ENCODE measurements around the gene DLX4.

The DLX4 gene

DNA sequence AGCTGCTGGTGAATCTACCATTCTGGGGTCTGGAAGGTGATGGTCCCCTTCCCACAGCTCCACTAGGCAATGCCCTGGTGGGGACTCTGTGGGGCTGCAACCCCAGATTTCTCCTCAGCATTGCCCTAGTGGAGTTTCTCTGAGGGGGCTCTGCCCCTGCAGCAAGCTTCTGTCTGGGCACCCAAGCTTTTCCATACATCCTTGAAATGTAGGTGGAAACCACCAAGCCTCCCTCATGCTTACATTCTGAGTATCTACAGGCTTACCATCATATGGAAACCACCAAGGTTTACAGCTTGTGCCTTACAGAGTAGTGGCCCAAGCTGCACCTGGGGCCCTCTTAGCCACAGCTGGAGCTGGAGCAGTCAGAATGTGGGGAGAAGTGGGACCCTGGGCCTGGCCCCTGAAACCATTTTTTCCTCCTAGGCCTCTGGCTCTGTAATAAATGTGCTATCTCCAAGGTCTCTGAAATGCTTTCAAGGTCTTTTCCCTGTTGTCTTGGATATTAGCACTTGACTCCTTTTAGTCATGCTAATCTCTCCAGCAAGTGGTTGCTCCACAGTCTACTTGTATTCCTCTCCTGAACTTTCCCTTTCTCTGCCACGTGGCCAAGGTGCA, 45.6 kb downstream of the DLX4 start:
- DNase-seq (ENCODE audit: low spot score) = no peak

DNA sequence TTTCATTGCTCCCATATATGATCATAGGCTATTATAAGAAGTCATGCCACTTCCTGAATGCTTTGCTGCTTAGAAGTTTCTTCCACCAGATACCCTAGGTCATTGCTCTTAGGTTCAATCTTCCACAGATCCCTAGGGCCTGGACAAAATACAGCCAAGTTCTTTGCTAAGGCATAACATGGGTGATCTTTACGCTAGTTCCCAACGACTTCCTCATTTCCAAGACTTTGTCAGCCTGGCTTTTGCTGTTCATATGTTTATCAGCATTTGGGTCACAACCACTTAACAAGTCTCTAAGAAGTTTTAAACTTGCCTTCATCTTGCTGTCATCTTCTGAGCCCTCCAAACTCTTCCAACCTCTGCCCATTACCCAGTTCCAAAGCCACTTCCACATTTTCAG, 46.2 kb downstream of the DLX4 start:
- no peak for DNase-seq (ENCODE audit: low spot score)

DNA sequence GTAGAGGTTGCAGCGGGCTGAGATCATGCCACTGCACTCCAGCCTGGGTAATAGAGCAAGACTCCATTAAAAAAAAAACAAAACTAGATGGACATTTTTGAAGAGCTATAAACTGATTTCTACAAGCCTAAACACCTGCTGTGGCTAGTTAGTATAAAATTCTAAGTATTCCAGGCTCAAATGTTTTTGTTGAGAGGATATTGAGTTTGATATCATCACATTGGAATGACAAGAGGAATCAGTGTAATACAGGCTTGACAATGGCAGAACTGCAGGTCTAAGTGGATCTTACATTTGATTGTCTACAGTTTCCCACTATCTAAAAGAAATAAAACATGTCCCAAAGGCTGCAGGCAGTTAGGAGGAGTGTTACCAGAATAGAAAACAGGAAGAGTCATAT, 49.9 kb downstream of the DLX4 start:
- no peak for DNase-seq (ENCODE audit: low spot score)

GRCh38 chr17:50020841-50021599, 52.0 kb downstream of the DLX4 start:
- DNase-seq (ENCODE audit: low spot score) = no peak

DNA sequence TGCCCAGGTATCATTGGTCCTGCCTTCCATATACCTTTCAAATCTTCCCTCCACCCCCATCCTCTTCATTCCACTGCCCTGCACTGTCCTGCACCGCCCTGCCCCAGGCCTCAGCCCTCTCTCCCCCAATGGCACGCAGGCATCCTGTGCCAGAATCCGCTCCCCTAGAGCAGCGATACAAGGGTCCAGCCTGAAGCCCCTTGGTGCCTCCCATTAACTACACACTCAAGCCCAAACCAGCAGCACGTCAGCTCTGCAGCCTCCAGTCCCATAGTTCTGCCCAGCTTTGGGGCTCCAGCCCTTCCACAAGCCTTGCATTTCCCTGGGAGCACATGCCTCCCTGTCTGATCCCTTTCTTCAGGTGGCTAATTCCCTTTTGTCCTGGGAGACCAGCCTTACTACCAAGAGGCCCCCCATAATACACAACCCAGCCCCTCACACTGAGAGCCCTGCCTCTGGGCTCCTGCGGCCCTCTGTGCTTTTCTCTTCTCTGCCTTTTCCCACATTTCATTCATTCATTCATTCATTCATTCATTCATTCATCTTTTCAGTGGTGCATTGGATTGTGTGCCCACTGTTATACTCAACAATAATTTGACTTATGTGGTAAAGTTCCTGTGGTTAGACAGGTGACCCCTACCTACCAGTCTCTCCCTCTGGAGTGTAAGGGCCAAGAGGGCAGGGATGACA, 52.8 kb downstream of the DLX4 start:
- DNase-seq (ENCODE audit: low spot score) = no peak

GRCh38 chr17:50022463-50023130, 53.6 kb downstream of the DLX4 start:
- no peak for DNase-seq (ENCODE audit: low spot score)

DNA sequence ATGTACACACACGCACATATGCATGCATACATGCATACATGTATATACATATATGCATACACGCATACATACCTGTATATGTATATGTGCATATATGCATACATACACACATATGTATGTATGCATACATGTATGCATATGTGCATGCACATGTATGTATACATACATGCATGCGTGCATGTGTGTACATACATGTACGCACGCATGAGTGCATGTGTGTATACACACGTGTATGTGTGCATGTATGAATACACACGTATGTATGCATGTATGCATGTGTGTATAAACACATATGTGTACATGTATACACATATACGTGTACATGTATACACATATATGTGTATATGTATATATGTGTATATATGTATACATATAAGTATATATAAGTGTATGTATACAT, 54.5 kb downstream of the DLX4 start:
- no peak for DNase-seq (ENCODE audit: low spot score)
